ENCODE data around the gene IMPA2.

The IMPA2 gene

GRCh38 chr18:12048010-12048826 lies 66.9 kb downstream of the IMPA2 start:
- no peak for DNase-seq (ENCODE audit: low read depth)
- H3K4me3 ChIP-seq (replicated peaks; ENCODE audit: low read depth, low read length), result no peak overlapping the region
- TF ChIP-seq, protein P1, sequence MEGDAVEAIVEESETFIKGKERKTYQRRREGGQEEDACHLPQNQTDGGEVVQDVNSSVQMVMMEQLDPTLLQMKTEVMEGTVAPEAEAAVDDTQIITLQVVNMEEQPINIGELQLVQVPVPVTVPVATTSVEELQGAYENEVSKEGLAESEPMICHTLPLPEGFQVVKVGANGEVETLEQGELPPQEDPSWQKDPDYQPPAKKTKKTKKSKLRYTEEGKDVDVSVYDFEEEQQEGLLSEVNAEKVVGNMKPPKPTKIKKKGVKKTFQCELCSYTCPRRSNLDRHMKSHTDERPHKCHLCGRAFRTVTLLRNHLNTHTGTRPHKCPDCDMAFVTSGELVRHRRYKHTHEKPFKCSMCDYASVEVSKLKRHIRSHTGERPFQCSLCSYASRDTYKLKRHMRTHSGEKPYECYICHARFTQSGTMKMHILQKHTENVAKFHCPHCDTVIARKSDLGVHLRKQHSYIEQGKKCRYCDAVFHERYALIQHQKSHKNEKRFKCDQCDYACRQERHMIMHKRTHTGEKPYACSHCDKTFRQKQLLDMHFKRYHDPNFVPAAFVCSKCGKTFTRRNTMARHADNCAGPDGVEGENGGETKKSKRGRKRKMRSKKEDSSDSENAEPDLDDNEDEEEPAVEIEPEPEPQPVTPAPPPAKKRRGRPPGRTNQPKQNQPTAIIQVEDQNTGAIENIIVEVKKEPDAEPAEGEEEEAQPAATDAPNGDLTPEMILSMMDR (IDR thresholded peaks at IDR 0.05; ENCODE audit: low read length, missing control alignments), result no peak

GRCh38 chr18:12048827-12049175 lies 67.5 kb downstream of the IMPA2 start:
- H3K4me3 ChIP-seq (replicated peaks; ENCODE audit: low read depth, low read length), result no peak overlapping the region
- TF ChIP-seq, protein P1 (IDR thresholded peaks at IDR 0.05; ENCODE audit: low read length, missing control alignments), result no peak
- DNase-seq (ENCODE audit: low read depth), result peak; percentile 35

GRCh38 chr18:12049978-12050811 lies 68.9 kb downstream of the IMPA2 start:
- DNase-seq (ENCODE audit: low read depth), result no peak
- TF ChIP-seq, protein P1 (IDR thresholded peaks at IDR 0.05; ENCODE audit: low read length, missing control alignments), result no peak
- no peak overlapping the region for H3K4me3 ChIP-seq (replicated peaks; ENCODE audit: low read depth, low read length)

- no peak for DNase-seq (ENCODE audit: low read depth)
- TF ChIP-seq, protein P1 (IDR thresholded peaks at IDR 0.05; ENCODE audit: low read length, missing control alignments), result no peak
- H3K4me3 ChIP-seq (replicated peaks; ENCODE audit: low read depth, low read length), result no peak overlapping the region
Measured at GRCh38 chr18:12052866-12053265, 71.6 kb downstream of the IMPA2 start.

DNA sequence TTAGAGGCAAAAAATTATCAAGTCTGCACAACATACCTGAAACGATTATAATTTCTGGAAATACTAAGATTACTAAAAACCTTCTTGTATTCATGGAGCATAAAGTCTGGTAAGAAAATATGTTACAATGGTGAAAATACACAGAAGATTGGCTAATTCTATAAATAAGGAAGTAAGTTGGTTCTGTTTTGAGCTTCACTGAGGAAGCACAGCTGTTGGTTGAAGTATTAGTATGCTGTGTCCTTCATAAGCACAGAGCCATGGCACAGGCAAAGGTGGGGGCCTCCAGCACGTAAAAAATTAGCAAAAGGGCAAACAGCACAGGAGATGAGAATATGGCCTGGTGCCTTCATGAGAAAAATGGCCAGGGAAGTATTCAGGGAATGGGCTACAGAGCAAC lies 72.0 kb downstream of the IMPA2 start:
- no peak overlapping the region for H3K4me3 ChIP-seq (replicated peaks; ENCODE audit: low read depth, low read length)
- no peak for DNase-seq (ENCODE audit: low read depth)
- TF ChIP-seq, protein P1 (IDR thresholded peaks at IDR 0.05; ENCODE audit: low read length, missing control alignments), result no peak

GRCh38 chr18:12056034-12056883 lies 75.0 kb downstream of the IMPA2 start:
- H3K4me3 ChIP-seq (replicated peaks; ENCODE audit: low read depth, low read length), result no peak overlapping the region
- TF ChIP-seq, protein P1 (IDR thresholded peaks at IDR 0.05; ENCODE audit: low read length, missing control alignments), result no peak
- no peak for DNase-seq (ENCODE audit: low read depth)
